ENCODE data around the gene NAGPA. TPM values are rescaled to one million over a fixed set of nuclear protein-coding genes. Genes with fewer than 3 reads are reported as not detected.

The NAGPA gene
- total RNA-seq, 4 donors from 2014 or later = 26.0 to 46.8 (median 30.8) TPM

GRCh38 chr16:5003211-5003610, 30.5 kb downstream of the NAGPA start:
- no peak overlapping the region for H3K4me3 ChIP-seq (replicated peaks in 1 of 3)
- H3K4me1 ChIP-seq = no peaks in the 10 kb centered on the region
- no peaks in the 10 kb centered on the region for H3K27me3 ChIP-seq
- no peaks in the 10 kb centered on the region for H3K9me3 ChIP-seq
- TF ChIP-seq POLR2A (IDR thresholded peaks at IDR 0.05) = no peak
- TF ChIP-seq CTCF (IDR thresholded peaks at IDR 0.05) = no peak
- DNase-seq = no peak
- intact Hi-C loops (cut with DNase I) = no loop called here
- H3K27ac ChIP-seq = no peak overlapping the region
- 50 to 84% methylated on average over 1 to 9 of the region's 12 CpGs for WGBS, 2 donors
- H3K36me3 ChIP-seq = no peaks in the 10 kb centered on the region

GRCh38 chr16:5002699-5003143, 31.0 kb downstream of the NAGPA start:
- TF ChIP-seq POLR2A (IDR thresholded peaks at IDR 0.05) (no peak), CTCF (IDR thresholded peaks at IDR 0.05) (no peak)
- no peak for DNase-seq
- Histone ChIP-seq H3K9me3 (no peaks in the 10 kb centered on the region), H3K4me3 (replicated peaks in 1 of 3) (no peak overlapping the region), H3K4me1 (no peaks in the 10 kb centered on the region), H3K27ac (no peak overlapping the region), H3K27me3 (no peaks in the 10 kb centered on the region), H3K36me3 (no peaks in the 10 kb centered on the region)
- intact Hi-C loops (cut with DNase I) = no loop called here
- 72 to 76% methylated on average over 3 of the region's 3 CpGs for WGBS, 2 donors

- intact Hi-C loops (cut with DNase I) = no loop called here
- Histone ChIP-seq H3K27ac (no peak overlapping the region), H3K4me3 (replicated peaks in 1 of 3) (no peak overlapping the region), H3K27me3 (no peaks in the 10 kb centered on the region), H3K36me3 (no peaks in the 10 kb centered on the region), H3K4me1 (no peaks in the 10 kb centered on the region), H3K9me3 (no peaks in the 10 kb centered on the region)
- DNase-seq = no peak
- WGBS, 2 donors = 74 to 83% methylated on average over 6 of the region's 6 CpGs
- TF ChIP-seq CTCF (IDR thresholded peaks at IDR 0.05) = no peak
- TF ChIP-seq POLR2A (IDR thresholded peaks at IDR 0.05) = no peak
These were observed 31.7 kb downstream of the NAGPA start for GRCh38 chr16:5001986-5002385.

- H3K4me3 ChIP-seq (replicated peaks in 1 of 3) = no peak overlapping the region
- 73 to 83% methylated on average over 7 of the region's 7 CpGs for WGBS, 2 donors
- no peaks in the 10 kb centered on the region for H3K9me3 ChIP-seq
- no peak for DNase-seq
- intact Hi-C loops (cut with DNase I) = no loop called here
- no peaks in the 10 kb centered on the region for H3K27me3 ChIP-seq
- TF ChIP-seq POLR2A (IDR thresholded peaks at IDR 0.05) (no peak), CTCF (IDR thresholded peaks at IDR 0.05) (no peak)
- H3K36me3 ChIP-seq = no peaks in the 10 kb centered on the region
- H3K4me1 ChIP-seq = no peaks in the 10 kb centered on the region
- H3K27ac ChIP-seq = no peak overlapping the region
These were observed 32.2 kb downstream of the NAGPA start for GRCh38 chr16:5001571-5001970.

GRCh38 chr16:5000573-5001001, 33.1 kb downstream of the NAGPA start:
- TF ChIP-seq POLR2A (IDR thresholded peaks at IDR 0.05) = no peak
- no peak for TF ChIP-seq CTCF (IDR thresholded peaks at IDR 0.05)
- H3K36me3 ChIP-seq = no peaks in the 10 kb centered on the region
- 87 to 90% methylated on average over 15 to 19 of the region's 19 CpGs for WGBS, 2 donors
- no peaks in the 10 kb centered on the region for H3K9me3 ChIP-seq
- no peak overlapping the region for H3K4me3 ChIP-seq (replicated peaks in 1 of 3)
- intact Hi-C loops (cut with DNase I) = no loop called here
- no peak overlapping the region for H3K27ac ChIP-seq
- H3K27me3 ChIP-seq = no peaks in the 10 kb centered on the region
- no peaks in the 10 kb centered on the region for H3K4me1 ChIP-seq
- no peak for DNase-seq

Data from thyroid gland (tissue), 4 donors.